ENCODE measurements around the gene SEMA4A.

DNA sequence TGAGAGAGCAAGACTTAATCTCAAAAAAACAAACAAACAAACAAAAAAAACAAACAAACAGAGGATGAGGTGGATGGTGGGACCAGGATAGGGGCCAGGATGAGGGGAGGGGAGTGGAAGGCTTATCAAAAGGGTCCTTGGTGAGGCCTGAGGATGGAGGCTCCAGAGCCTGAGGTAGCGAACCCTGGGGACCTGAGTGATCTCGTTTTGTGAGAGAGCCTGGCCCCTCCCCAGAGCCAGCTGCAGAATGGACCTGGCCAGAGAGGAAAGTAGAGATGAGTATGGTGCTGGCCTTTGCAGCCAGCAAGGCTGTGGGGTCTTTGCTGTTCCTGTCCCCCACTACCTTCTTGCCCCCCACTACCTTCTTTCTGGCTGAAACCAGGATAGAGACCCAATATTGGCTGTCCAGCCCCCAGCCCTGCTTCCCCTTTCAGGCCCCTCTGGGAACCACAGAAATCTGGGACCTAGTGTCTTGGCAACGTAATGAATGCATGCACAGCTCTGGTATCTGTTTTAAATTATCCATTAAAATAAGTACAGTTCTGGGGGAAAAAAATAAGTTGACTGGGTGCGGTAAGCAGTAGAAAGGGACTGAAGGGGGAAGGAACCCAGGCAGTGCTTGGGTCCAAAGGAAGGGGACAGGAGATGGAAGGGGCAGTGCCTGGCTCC lies 40.0 kb upstream of the SEMA4A start:
- TF ChIP-seq, protein P1, sequence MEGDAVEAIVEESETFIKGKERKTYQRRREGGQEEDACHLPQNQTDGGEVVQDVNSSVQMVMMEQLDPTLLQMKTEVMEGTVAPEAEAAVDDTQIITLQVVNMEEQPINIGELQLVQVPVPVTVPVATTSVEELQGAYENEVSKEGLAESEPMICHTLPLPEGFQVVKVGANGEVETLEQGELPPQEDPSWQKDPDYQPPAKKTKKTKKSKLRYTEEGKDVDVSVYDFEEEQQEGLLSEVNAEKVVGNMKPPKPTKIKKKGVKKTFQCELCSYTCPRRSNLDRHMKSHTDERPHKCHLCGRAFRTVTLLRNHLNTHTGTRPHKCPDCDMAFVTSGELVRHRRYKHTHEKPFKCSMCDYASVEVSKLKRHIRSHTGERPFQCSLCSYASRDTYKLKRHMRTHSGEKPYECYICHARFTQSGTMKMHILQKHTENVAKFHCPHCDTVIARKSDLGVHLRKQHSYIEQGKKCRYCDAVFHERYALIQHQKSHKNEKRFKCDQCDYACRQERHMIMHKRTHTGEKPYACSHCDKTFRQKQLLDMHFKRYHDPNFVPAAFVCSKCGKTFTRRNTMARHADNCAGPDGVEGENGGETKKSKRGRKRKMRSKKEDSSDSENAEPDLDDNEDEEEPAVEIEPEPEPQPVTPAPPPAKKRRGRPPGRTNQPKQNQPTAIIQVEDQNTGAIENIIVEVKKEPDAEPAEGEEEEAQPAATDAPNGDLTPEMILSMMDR (IDR thresholded peaks at IDR 0.05; ENCODE audit: insufficient read depth, low read depth, low read length), result no peak
- TF ChIP-seq EZH2 (IDR thresholded peaks at IDR 0.05; ENCODE audit: insufficient read depth, low read length), result no peak

Measured in astrocyte (in vitro differentiated cells and primary cell).